ENCODE data around the gene TRIM65.

Gene TRIM65

GRCh38 chr17:75921596-75921995, 24.8 kb upstream of the TRIM65 start:
- no peaks in the 10 kb centered on the region for H3K79me2 ChIP-seq (ENCODE audit: low read length)
- H4K20me1 ChIP-seq (ENCODE audit: insufficient read depth, low read length) = no peaks in the 10 kb centered on the region
- H3K9me3 ChIP-seq (ENCODE audit: insufficient read depth, low read length) = no peaks in the 10 kb centered on the region
- no peak overlapping the region for H2AFZ ChIP-seq (ENCODE audit: low read depth, low read length)
- TF ChIP-seq EZH2phosphoT487 (IDR thresholded peaks at IDR 0.05; ENCODE audit: low read depth) = no peak
- TF ChIP-seq, protein P1, sequence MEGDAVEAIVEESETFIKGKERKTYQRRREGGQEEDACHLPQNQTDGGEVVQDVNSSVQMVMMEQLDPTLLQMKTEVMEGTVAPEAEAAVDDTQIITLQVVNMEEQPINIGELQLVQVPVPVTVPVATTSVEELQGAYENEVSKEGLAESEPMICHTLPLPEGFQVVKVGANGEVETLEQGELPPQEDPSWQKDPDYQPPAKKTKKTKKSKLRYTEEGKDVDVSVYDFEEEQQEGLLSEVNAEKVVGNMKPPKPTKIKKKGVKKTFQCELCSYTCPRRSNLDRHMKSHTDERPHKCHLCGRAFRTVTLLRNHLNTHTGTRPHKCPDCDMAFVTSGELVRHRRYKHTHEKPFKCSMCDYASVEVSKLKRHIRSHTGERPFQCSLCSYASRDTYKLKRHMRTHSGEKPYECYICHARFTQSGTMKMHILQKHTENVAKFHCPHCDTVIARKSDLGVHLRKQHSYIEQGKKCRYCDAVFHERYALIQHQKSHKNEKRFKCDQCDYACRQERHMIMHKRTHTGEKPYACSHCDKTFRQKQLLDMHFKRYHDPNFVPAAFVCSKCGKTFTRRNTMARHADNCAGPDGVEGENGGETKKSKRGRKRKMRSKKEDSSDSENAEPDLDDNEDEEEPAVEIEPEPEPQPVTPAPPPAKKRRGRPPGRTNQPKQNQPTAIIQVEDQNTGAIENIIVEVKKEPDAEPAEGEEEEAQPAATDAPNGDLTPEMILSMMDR (IDR thresholded peaks at IDR 0.05; ENCODE audit: low read depth, low read length) = no peak
- H3K9ac ChIP-seq (ENCODE audit: low read length) = no peak overlapping the region
- H3K27me3 ChIP-seq (ENCODE audit: low read depth, low read length) = no peaks in the 10 kb centered on the region
- H3K27ac ChIP-seq (ENCODE audit: low read length) = no peak overlapping the region
- H3K4me2 ChIP-seq (ENCODE audit: low read length) = no peak overlapping the region
- H3K36me3 ChIP-seq (replicated peaks; ENCODE audit: low read depth, low read length) = no peaks in the 10 kb centered on the region
- no peaks in the 10 kb centered on the region for H3K4me1 ChIP-seq (ENCODE audit: low read length)
- H3K4me3 ChIP-seq (ENCODE audit: low read length) = no peak overlapping the region

GRCh38 chr17:75920045-75920560, 23.4 kb upstream of the TRIM65 start:
- no peak overlapping the region for H3K4me3 ChIP-seq (ENCODE audit: low read length)
- no peak overlapping the region for H3K27ac ChIP-seq (ENCODE audit: low read length)
- TF ChIP-seq EZH2phosphoT487 (IDR thresholded peaks at IDR 0.05; ENCODE audit: low read depth) = no peak
- TF ChIP-seq, protein P1 (IDR thresholded peaks at IDR 0.05; ENCODE audit: low read depth, low read length) = no peak
- no peak overlapping the region for H3K9ac ChIP-seq (ENCODE audit: low read length)
- H3K4me2 ChIP-seq (ENCODE audit: low read length) = no peak overlapping the region
- H3K36me3 ChIP-seq (replicated peaks; ENCODE audit: low read depth, low read length) = no peaks in the 10 kb centered on the region
- no peaks in the 10 kb centered on the region for H3K27me3 ChIP-seq (ENCODE audit: low read depth, low read length)
- H4K20me1 ChIP-seq (ENCODE audit: insufficient read depth, low read length) = no peaks in the 10 kb centered on the region
- H3K79me2 ChIP-seq (ENCODE audit: low read length) = no peaks in the 10 kb centered on the region
- no peaks in the 10 kb centered on the region for H3K4me1 ChIP-seq (ENCODE audit: low read length)
- no peak overlapping the region for H2AFZ ChIP-seq (ENCODE audit: low read depth, low read length)
- H3K9me3 ChIP-seq (ENCODE audit: insufficient read depth, low read length) = no peaks in the 10 kb centered on the region

- no peak overlapping the region for H3K4me3 ChIP-seq (ENCODE audit: low read length)
- TF ChIP-seq, protein P1 (IDR thresholded peaks at IDR 0.05; ENCODE audit: low read depth, low read length) = no peak
- TF ChIP-seq EZH2phosphoT487 (IDR thresholded peaks at IDR 0.05; ENCODE audit: low read depth) = no peak
- no peaks in the 10 kb centered on the region for H3K9me3 ChIP-seq (ENCODE audit: insufficient read depth, low read length)
- no peak overlapping the region for H3K4me2 ChIP-seq (ENCODE audit: low read length)
- no peaks in the 10 kb centered on the region for H3K36me3 ChIP-seq (replicated peaks; ENCODE audit: low read depth, low read length)
- H3K27ac ChIP-seq (ENCODE audit: low read length) = no peak overlapping the region
- no peaks in the 10 kb centered on the region for H3K79me2 ChIP-seq (ENCODE audit: low read length)
- H3K4me1 ChIP-seq (ENCODE audit: low read length) = no peaks in the 10 kb centered on the region
- no peaks in the 10 kb centered on the region for H4K20me1 ChIP-seq (ENCODE audit: insufficient read depth, low read length)
- H2AFZ ChIP-seq (ENCODE audit: low read depth, low read length) = no peak overlapping the region
- no peaks in the 10 kb centered on the region for H3K27me3 ChIP-seq (ENCODE audit: low read depth, low read length)
- no peak overlapping the region for H3K9ac ChIP-seq (ENCODE audit: low read length)
Observed at GRCh38 chr17:75919611-75920010, 22.9 kb upstream of the TRIM65 start.

GRCh38 chr17:75917917-75918445, 21.2 kb upstream of the TRIM65 start:
- Histone ChIP-seq H3K4me2 (ENCODE audit: low read length) (no peak overlapping the region), H3K9ac (ENCODE audit: low read length) (no peak overlapping the region), H3K27ac (ENCODE audit: low read length) (no peak overlapping the region), H3K79me2 (ENCODE audit: low read length) (no peaks in the 10 kb centered on the region), H2AFZ (ENCODE audit: low read depth, low read length) (no peak overlapping the region), H3K27me3 (ENCODE audit: low read depth, low read length) (no peaks in the 10 kb centered on the region), H3K4me3 (ENCODE audit: low read length) (no peak overlapping the region), H3K4me1 (ENCODE audit: low read length) (no peaks in the 10 kb centered on the region), H3K9me3 (ENCODE audit: insufficient read depth, low read length) (no peaks in the 10 kb centered on the region), H4K20me1 (ENCODE audit: insufficient read depth, low read length) (no peaks in the 10 kb centered on the region), H3K36me3 (replicated peaks; ENCODE audit: low read depth, low read length) (no peaks in the 10 kb centered on the region)
- TF ChIP-seq EZH2phosphoT487 (IDR thresholded peaks at IDR 0.05; ENCODE audit: low read depth) = no peak
- TF ChIP-seq, protein P1 (IDR thresholded peaks at IDR 0.05; ENCODE audit: low read depth, low read length) = no peak

All from OCI-LY3 (cell line).